Astrocyte of the cerebellum (primary cell): ENCODE results near the gene SH3BP4.

Experiments
- DNase-seq: peaks from one replicate; pipeline ENCODE4 v3.0.0-alpha.2; 2011; ENCODE audit warnings: low read depth
- H3K4me3 ChIP-seq: 2 replicates; pipeline ENCODE4 v1.5.1; 2011; ENCODE audit warnings: mild to moderate bottlenecking, low read depth, low read length, moderate library complexity
- CTCF ChIP-seq: IDR thresholded peaks from 2 replicates; pipeline ENCODE4 v1.5.1; 2012; ENCODE audit warnings: low read length, low read depth, moderate library complexity, mild to moderate bottlenecking; ENCODE audit errors: missing control alignments
- in situ Hi-C: cut with HindIII; loops from 2 replicates; pipeline ENCODE4 v1.10.0; 2017; ENCODE audit warnings: low sequenced_read_pairs

SH3BP4 gene

GRCh38 chr2:234979204-234980167 lies 27.7 kb downstream of the SH3BP4 start:
- DNase-seq: no peak
- TF ChIP-seq CTCF: no peak
- in situ Hi-C loops: no loop called here
- no peak overlapping the region for H3K4me3 ChIP-seq

DNA sequence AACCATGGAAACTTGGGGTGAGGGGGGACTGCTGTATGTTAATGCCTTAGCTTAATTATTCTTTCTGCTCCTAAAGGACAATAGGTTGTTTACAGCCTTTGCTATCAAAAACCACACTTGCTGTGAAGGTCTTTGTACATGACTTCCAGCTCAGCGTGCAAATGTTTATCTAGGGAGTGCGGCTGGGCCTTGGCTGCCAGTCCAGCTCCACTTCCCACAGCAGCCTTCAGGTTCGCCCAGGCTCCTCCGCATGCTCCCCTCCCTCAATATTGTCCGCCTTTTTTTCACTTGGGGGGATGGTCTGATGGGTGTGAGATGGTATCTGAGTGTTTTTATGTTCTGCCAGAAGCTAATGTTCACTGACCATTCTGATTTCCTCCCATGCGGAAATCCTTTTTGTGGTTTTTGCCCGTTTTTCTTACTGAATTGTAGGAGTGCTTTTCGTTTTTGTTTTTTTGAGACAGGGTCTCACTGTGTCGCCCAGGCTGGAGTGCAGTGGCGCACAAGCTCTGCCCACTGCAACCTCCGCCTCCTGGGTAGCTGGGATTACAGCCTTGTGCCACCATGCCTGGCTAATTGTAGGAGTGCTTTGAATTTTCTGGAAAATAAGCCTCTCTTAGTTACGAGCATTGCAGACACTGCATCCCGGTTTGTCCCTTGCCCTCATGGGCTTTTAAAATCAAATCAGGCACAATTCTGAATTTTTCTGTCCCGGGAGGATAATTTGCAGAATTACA lies 28.8 kb downstream of the SH3BP4 start:
- DNase-seq: peak; percentile 83
- in situ Hi-C loops: no loop called here
- no peak for TF ChIP-seq CTCF
- H3K4me3 ChIP-seq: peak overlapping the region; percentile 16

GRCh38 chr2:234981197-234982095 lies 29.6 kb downstream of the SH3BP4 start:
- peak; percentile 99 for DNase-seq
- in situ Hi-C loops: no loop called here
- peak overlapping the region; percentile 16 for H3K4me3 ChIP-seq
- peak; percentile 33 for TF ChIP-seq CTCF

DNA sequence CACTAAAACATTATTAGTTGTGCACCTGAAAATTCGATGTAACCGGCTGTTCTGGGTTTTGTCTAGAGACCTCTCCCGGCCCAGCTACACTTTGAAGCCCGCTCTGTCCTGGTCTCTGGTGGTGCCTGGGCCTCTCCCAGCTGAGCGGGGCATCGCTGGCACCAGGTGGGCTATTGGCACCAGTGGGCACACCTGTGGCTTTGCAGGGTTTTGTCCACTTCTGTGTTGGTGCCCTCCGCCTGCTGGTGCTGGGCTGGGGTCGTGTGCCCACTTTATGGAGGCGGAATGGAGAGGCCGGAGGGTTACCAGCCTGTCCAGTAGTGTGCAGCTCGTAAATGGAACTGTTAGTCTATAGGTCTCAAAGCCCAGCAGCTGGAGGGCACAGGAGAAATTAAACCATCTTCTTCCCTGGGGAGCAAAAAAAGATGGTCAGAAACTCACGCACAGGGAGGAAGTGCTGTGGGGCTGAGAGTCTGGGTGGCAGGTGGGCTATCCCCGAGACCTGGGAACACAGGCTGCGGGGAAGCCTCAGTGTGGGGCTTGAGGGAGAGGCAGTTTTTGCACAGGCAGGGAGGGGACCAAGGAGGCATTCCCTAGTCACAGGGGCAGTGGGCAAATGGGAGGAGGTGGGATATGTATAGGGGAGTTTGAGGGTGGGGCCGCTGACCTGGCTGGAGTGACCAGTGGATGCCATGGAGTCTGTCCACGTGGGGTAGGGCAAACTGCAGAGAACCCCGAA lies 30.4 kb downstream of the SH3BP4 start:
- peak overlapping the region; percentile 16 for H3K4me3 ChIP-seq
- TF ChIP-seq CTCF: no peak
- in situ Hi-C loops: no loop called here
- DNase-seq: no peak

DNA sequence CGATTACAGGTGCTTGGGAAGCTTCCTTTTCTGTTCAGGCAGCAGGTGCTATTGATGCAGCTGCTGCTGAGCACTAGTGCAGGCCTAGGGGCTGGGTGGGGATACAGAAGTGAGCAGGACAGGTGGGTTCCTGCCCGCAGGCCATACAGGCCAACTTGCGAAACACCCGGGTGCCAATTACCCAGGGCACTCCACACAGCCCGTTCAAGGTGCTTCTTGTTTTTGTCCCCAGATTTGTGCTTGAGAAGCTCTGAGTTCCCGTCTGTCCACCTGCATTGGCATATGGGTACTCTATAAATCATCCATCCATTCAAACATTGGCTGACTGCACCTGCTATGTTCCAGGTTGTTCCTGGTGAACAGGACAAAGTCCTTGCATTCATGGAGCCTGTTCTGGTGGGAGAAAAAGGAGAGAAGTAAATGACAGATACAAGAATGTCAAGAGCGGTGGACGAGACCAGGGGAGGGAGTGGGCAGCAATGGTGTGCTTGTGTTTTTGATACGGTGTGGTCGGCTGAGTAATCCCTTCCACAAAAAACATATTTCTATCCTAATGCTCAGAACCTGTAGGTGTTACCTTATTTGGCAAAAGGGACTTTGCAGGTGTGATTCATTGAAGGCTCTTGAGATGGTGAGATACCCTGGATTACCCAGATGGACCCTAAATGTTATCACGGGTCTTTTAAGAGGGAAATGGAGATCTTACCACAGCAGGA lies 31.4 kb downstream of the SH3BP4 start:
- H3K4me3 ChIP-seq: no peak overlapping the region
- no peak for DNase-seq
- in situ Hi-C loops: no loop called here
- no peak for TF ChIP-seq CTCF
